ENCODE results near the gene KCNQ5.

DNA sequence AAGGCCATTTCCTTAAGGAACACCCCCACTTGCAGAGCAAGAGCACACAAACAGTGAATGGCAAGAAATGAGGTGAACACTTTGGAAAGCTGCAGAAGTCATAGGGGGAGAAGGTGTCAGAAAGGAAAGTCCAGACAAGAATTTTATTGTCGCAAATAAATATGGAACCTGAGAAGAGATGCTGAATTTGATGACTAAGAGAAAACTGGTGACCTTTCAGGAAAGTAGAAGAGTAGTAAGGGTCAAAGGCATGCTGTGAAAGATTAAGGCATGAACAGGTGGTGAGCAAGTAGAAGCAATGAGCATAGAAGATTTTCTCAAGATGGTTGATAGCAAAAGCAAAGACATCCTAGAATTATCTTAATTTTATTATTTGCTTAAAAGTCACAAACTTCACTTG is 194.2 kb downstream of the KCNQ5 start:
- TF ChIP-seq RAD21 (IDR thresholded peaks at IDR 0.05; ENCODE audit: low read depth) (no peak), TCF7L2 (IDR thresholded peaks at IDR 0.05; ENCODE audit: borderline replicate concordance, extremely low read depth, insufficient read depth, insufficient read length) (no peak)
- TF ChIP-seq, protein P1, sequence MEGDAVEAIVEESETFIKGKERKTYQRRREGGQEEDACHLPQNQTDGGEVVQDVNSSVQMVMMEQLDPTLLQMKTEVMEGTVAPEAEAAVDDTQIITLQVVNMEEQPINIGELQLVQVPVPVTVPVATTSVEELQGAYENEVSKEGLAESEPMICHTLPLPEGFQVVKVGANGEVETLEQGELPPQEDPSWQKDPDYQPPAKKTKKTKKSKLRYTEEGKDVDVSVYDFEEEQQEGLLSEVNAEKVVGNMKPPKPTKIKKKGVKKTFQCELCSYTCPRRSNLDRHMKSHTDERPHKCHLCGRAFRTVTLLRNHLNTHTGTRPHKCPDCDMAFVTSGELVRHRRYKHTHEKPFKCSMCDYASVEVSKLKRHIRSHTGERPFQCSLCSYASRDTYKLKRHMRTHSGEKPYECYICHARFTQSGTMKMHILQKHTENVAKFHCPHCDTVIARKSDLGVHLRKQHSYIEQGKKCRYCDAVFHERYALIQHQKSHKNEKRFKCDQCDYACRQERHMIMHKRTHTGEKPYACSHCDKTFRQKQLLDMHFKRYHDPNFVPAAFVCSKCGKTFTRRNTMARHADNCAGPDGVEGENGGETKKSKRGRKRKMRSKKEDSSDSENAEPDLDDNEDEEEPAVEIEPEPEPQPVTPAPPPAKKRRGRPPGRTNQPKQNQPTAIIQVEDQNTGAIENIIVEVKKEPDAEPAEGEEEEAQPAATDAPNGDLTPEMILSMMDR (IDR thresholded peaks at IDR 0.05 in 2 of 3, conservative IDR thresholded peaks at IDR 0.05 in 1 of 3; ENCODE audit: borderline replicate concordance in 1 of 3, insufficient read depth in 1 of 3, low read depth in 2 of 3, low read length in 2 of 3): no peak

Data from HCT116 (cell line).